GM12891 (cell line): ENCODE data around the gene MAFF.
A peak's percentile ranks its signal among the peaks of the same experiment; 100 is the strongest.

Experiments used
- DNase-seq: peaks from one replicate; pipeline ENCODE4 v3.0.0; 2011; ENCODE audit warnings: low spot score; ENCODE audit not compliant: insufficient read length
- FAIRE-seq: peaks from 2 replicates; lab custom pipeline; 2011; peaks lifted over from hg19 to GRCh38; lab: Jason Lieb, UNC
- PAX5 ChIP-seq: IDR thresholded peaks from 2 replicates; pipeline ENCODE4 v1.6.1; 2011; ENCODE audit warnings: low read length, moderate library complexity, mild to moderate bottlenecking; ENCODE audit not compliant: insufficient read depth, severe bottlenecking
- POLR2A ChIP-seq: IDR thresholded peaks from 2 replicates; pipeline ENCODE4 v1.6.1; 2011; ENCODE audit warnings: low read depth, low read length, control low read depth
- POLR2AphosphoS5 ChIP-seq: IDR thresholded peaks from 2 replicates; pipeline ENCODE4 v1.6.1; 2011; ENCODE audit warnings: low read depth, low read length, control low read depth
- POU2F2 ChIP-seq: IDR thresholded peaks from 2 replicates; pipeline ENCODE4 v1.6.1; 2011; ENCODE audit warnings: low read depth, mild to moderate bottlenecking, control low read depth, low read length, moderate library complexity
- SPI1 ChIP-seq: IDR thresholded peaks from 2 replicates; pipeline ENCODE4 v1.6.1; 2011; ENCODE audit warnings: low read depth, low read length, control low read depth
- TAF1 ChIP-seq: IDR thresholded peaks from 2 replicates; pipeline ENCODE4 v1.6.1; 2011; ENCODE audit warnings: low read depth, low read length, control low read depth

Gene MAFF

DNA sequence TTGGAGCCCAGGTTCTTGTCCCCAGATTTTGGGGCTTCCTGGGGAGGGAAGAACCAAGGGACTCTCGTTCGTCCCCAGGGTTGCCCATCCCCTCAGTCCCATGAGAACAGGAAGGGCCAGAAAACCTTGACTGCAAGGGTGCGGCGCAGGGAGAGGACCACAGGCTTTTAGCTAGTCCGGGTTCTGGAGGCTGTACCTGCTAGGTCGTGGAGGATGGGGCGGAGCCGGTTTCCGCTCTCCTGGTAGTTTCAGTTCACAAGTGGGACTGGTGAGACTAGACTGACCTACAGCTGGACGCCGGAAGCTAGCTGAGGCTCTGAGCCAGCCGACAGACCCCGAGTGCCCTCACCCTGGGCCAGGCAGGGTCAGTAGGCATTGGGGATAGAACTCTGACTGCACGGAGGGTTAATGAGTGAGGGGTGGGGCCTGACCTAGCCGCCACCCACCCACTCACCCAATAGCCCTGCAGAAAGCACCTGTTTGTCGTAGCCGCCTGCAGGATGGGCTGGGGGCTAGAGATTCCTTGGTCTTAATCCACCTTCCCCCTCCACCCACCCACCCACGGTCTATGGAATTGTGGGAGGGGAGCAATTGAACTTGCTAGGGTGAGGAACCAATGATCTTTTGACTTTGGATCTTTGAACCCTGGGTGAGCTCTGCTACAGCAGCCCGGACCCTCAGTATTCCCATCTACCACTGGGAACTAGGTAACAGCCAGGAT lies 1.5 kb downstream of the MAFF start:
- TF ChIP-seq TAF1 (no peak), SPI1 (0 out of 2 replicates have a peak, but pooled peaks have one; percentile 9)
- peak; percentile 89 for FAIRE-seq
- no peak for DNase-seq

- TF ChIP-seq POU2F2 = no peak
- no peak for TF ChIP-seq POLR2A
- no peak for TF ChIP-seq SPI1
- FAIRE-seq = no peak
- DNase-seq = no peak
Measured at GRCh38 chr22:38203855-38204514, 2.2 kb downstream of the MAFF start.

DNA sequence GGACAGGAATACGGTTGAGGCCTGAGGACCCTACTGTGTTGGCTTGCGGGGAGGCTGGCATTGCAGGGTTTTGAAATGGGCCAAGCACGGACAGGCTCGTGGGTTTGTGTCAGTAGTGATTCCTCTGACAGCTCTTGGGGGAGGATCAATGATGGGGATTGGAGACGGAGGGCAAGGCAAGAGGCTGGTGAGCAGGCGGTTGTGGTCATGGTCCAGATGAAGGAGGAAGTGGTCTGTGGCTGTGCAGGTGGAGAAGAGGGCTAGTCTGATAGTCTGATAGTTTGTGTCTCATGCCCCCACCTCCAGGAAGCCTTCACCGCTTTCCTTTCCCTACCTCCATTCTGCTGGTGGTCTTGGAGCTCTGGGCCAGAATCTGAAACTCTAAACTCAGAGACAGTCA lies 3.0 kb downstream of the MAFF start:
- FAIRE-seq (peak; percentile 96), DNase-seq (peak; percentile 68)
- TF ChIP-seq PAX5 = peak; percentile 37
- no peak for TF ChIP-seq POLR2AphosphoS5
- TF ChIP-seq SPI1 = peak; percentile 84

DNA sequence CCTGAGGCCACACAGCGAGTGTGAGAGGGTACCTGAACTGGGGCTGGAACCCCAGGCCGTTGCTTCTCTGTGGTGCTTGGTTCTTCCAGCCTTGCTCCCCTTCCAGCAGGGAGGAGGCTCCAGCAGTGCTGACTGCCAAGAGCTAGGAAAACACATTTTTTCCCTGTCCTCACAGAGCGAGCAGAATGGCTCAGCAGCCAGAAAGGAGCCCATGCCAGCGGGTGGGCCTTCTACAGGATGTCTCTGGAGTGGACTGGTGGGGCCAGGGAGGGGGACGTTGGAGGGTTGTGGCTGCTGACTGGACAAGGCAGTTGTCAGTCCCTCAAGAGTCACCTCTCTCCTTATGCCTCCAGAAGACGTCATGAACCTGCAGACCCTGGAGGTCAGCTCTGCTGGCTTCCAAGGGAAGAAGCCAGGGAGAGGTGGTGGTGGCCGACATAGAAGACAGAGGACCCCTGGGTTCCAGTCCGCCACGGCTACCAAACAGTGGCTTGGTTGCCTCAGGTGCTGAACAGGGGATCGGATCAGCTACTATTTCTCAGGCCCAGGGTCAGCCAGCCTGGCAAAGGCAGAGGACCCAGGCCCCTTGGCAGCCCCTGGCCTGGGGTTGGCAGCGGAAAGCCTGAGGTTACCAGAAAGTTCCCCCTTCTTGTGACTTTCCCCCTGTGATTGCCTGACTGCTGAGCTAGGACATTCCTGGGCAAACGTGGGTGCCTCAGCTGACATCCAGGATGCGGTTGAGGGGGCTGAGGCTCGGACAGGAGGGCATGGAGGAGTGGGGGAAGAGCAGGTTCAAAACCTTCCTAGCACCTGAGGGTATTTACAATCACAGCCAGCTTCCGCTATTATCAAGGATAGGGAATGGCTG lies 3.7 kb downstream of the MAFF start:
- TF ChIP-seq POU2F2 (no peak), SPI1 (no peak), POLR2AphosphoS5 (no peak), TAF1 (no peak), PAX5 (no peak), POLR2A (no peak)
- DNase-seq (no peak), FAIRE-seq (peak; percentile 9)

DNA sequence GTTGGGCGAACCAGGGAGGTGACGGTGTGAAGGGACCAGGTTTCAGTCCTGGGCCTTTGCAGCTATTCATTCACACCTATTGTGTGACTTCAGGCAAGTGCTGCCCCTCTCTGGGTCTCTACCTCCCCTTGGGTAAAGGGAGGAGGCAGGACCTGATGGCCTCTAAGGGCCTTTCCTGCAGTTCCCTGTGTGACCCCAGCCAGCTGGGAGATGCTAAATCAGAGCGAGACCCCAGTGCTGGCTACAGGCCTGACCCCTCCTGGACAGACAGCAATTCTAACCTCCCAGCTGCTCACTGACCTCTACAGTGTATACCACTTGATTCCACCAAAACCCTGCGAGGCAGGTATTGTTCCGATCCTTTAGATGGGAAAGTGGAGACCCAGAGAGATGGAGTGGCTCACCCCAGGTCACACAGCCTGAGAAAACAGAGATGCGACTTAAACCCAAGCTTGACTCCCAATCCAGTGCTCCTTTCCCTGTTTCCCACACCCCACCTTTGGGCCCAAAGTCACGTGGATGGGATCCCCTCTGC lies 6.2 kb downstream of the MAFF start:
- TF ChIP-seq POLR2AphosphoS5 (no peak), POU2F2 (no peak), POLR2A (no peak), PAX5 (no peak), TAF1 (no peak), SPI1 (no peak)
- DNase-seq (no peak), FAIRE-seq (peak; percentile 9)

- DNase-seq = no peak
- TF ChIP-seq SPI1 (peak; percentile 80), POLR2AphosphoS5 (no peak)
- no peak for FAIRE-seq
Measured at GRCh38 chr22:38208551-38208968, 6.8 kb downstream of the MAFF start.

DNA sequence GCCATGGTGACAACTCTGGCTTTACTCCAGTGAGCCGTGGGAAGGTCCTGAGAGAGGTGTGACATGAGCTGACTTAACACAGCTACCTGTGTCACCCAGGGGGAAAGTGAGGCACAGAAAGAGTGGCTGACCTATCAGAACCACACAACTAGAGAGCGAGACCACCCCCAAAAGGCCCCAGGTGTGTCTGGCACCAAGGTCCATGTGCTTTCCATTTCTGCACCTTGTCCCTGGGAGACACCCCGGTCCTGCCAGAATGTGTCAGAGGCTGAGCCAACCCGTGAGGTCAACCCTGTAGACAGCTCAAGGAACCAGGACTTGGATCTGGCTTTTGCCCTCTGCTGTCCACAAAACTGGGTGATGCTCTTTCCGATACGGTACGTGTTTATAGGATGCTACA lies 9.8 kb downstream of the MAFF start:
- DNase-seq = no peak
- no peak for TF ChIP-seq PAX5
- TF ChIP-seq POLR2A = no peak
- TF ChIP-seq TAF1 = no peak
- TF ChIP-seq SPI1 = no peak
- no peak for TF ChIP-seq POLR2AphosphoS5
- no peak for FAIRE-seq

DNA sequence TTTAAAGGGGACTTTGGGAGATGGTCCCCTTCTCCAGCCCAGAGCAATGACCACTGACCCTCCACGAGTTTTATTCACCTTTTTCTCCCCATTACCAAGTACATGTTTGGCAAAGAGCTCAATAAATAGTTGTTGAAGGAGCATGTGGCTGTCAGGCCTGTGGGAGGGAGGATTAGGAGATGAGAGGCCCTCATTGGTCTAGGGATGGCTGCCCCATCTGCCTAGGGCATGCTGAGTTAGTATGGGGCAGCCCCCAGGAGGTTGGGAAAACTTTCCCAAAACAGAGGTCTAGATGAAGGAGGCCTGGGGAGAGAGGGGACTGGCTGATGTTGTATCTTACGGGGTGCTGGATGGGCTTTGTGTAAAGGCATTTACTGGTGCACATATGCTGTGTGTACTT lies 10.6 kb downstream of the MAFF start:
- FAIRE-seq (no peak), DNase-seq (no peak)
- no peak for TF ChIP-seq POU2F2
- no peak for TF ChIP-seq POLR2A
- no peak for TF ChIP-seq POLR2AphosphoS5
- TF ChIP-seq SPI1 = no peak
- TF ChIP-seq TAF1 = no peak
- no peak for TF ChIP-seq PAX5

DNA sequence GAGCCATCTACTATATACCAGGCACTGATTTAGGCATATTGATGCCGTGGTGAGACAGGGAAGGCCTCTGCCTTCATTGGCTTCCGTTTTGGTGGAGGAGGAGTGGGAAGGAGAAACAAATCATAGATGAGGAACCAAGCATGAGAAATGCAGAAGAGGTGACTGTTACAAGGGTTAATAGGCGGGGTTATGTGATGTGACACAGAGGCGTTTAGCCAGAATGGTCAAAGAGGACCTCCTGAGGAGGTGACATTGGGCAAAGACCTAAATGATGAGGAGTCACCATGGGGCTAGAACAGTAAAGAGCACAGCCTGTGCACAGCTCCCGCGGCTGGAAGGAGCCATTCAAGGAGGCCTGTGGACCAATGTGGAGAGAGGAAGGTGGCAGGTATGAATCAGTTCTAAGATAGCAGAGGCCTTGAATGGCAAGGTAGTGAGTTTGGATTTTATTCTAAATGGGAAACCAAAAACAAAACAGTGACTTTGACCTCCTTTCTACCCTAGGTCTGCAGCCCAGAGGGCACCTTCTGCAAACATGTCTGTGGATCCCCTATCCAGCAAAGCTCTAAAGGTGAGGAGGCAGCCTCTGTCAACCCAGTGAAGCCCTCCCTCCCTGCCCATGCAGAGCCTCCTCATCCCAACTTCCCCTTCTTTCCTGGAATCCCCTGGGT lies 11.7 kb downstream of the MAFF start:
- DNase-seq (no peak), FAIRE-seq (peak; percentile 91)
- TF ChIP-seq SPI1 (peak; percentile 56), PAX5 (no peak), POLR2A (no peak)

DNA sequence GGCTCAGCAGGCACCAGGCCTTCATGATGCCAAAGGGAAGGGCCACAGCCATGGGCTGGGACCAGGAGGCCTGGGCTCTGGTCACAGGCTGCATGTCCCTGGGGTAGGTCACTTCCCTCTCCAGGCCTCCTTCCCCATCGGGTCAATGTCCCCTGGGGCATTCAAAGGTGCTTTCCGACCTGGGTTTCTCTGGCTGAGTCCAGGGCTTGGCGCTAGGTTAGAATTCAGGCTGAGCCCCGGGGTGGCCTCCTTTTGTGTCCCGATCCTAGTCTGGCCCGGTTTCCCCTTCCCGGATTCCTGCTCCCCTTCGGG lies 12.2 kb downstream of the MAFF start:
- no peak for FAIRE-seq
- no peak for DNase-seq
- no peak for TF ChIP-seq POLR2A
- TF ChIP-seq POU2F2 = no peak
- TF ChIP-seq TAF1 = no peak
- no peak for TF ChIP-seq SPI1
- TF ChIP-seq PAX5 = no peak
- no peak for TF ChIP-seq POLR2AphosphoS5
